ENCODE measurements around the gene LEUTX. TPM values are rescaled to one million over a fixed set of nuclear protein-coding genes. Genes with fewer than 3 reads are reported as not detected.

LEUTX gene
- total and polyA plus RNA-seq, 2 experiments from 2014 or later, result not detected

DNA sequence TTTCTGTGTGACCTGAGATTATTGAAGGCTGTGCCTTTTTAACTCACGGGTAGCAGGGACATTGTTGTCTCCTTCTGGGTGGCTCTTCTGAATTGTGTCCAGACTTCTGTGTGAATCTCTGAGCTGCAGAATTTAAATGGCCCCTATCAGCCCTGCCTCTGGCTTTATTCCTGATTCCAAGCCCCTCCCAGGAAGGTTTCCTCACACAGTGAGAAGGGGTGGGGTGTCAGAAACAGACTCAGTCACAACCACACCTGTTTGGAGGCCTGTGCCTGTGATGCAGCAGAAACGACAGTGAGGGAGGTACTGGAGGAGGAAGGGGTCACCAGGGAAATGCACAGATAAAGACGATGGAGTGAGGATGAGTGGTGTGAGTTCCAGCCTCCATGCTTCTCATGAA is 40.8 kb upstream of the LEUTX start, which contains the start of gene CLC (continued):
- no peak for TF ChIP-seq CTCF (conservative IDR thresholded peaks at IDR 0.05; ENCODE audit: low read depth in 2 of 2)

DNA sequence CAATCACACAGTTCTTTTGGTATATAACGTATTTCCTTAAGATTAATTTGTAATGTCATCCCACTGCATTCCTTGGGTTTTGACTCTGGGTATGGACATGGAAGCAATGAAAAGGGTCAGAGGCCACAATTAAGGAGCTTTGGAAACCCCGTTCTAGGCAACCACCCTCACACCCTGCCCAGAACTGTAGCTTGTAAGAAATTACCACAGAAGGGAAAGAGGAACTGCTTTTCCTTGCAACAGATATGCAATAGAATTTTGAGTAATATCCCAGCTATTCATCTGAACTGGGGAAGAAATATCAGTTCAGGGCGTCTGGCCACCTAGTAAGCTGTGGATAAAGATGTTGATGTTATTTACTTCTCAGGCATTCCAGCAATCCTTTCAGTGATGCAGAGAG is 39.8 kb upstream of the LEUTX start:
- H2AFZ ChIP-seq, result peak overlapping the region; percentile 45; the same call in 1 of the 2 replicates

DNA sequence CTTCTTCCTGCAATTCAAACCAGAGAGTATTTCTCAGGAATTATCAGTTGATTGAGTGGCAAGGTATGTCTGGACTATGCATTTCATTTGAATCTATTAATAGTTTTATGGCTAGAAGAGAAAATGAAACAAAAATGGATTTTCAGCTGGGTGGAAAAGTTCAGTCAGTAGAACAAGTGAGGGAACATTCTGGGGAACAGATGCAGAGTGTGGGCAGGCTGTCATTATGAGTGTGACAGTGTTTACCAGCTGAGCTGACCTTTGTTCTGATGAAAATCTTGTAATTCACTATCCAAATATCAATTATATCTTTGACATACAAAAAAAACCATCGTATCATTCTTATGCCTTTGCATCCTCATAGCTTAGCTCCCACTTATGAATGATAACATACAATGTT is 38.3 kb upstream of the LEUTX start:
- Mint-ChIP-seq H3K4me3 (no peak overlapping the region), H3K27me3 (ENCODE audit: insufficient read depth, low read depth, poor library complexity) (peaks cover 2% of the 10 kb centered on the region)
- ATAC-seq, result no peak
- no peak for TF ChIP-seq ZNF462 (CRISPR knock-in tag; IDR thresholded peaks at IDR 0.05)
- no peak for TF ChIP-seq NANOG (IDR thresholded peaks at IDR 0.05; ENCODE audit: borderline replicate concordance)

More for the DNA sequence above, 39.8 kb upstream of the LEUTX start:
- no peaks in the 10 kb centered on the region for H3K79me2 ChIP-seq (replicated peaks; ENCODE audit: insufficient read depth)
- Mint-ChIP-seq H3K9me3 (no peaks in the 10 kb centered on the region), H3K4me3 (no peak overlapping the region), H3K4me1 (no peaks in the 10 kb centered on the region), H3K27ac (no peak overlapping the region), H3K27me3 (ENCODE audit: insufficient read depth, low read depth, poor library complexity) (peaks cover 2% of the 10 kb centered on the region), H3K36me3 (ENCODE audit: low read depth) (no peaks in the 10 kb centered on the region)
- TF ChIP-seq, protein P1, sequence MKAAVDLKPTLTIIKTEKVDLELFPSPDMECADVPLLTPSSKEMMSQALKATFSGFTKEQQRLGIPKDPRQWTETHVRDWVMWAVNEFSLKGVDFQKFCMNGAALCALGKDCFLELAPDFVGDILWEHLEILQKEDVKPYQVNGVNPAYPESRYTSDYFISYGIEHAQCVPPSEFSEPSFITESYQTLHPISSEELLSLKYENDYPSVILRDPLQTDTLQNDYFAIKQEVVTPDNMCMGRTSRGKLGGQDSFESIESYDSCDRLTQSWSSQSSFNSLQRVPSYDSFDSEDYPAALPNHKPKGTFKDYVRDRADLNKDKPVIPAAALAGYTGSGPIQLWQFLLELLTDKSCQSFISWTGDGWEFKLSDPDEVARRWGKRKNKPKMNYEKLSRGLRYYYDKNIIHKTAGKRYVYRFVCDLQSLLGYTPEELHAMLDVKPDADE (IDR thresholded peaks at IDR 0.05), result no peak
- no peak for TF ChIP-seq CTCF (conservative IDR thresholded peaks at IDR 0.05; ENCODE audit: low read depth in 2 of 2)
- no peak overlapping the region for H3K4me3 ChIP-seq
- H3F3A ChIP-seq (replicated peaks; ENCODE audit: low read depth), result no peaks in the 10 kb centered on the region
- no peaks in the 10 kb centered on the region for H3K27me3 ChIP-seq (ENCODE audit: insufficient read depth)
- H3K27ac ChIP-seq (ENCODE audit: low read depth), result no peak overlapping the region
- no peaks in the 10 kb centered on the region for H4K20me1 ChIP-seq (replicated peaks; ENCODE audit: insufficient read depth)
- no peak overlapping the region for H3K4me2 ChIP-seq
- H3K36me3 ChIP-seq (ENCODE audit: insufficient read depth), result no peaks in the 10 kb centered on the region
- no peak for DNase-seq (ENCODE audit: low spot score)
- no peak for ATAC-seq
- H3K9me2 ChIP-seq (ENCODE audit: insufficient read depth), result no peaks in the 10 kb centered on the region
- H3K4me1 ChIP-seq (ENCODE audit: insufficient read depth), result 0 out of 2 replicates have a peak, but pooled peaks cover 12% of the 10 kb centered on the region

More for the DNA sequence above, 38.3 kb upstream of the LEUTX start:
- Histone ChIP-seq H3K4me1 (ENCODE audit: insufficient read depth) (0 out of 2 replicates have a peak, but pooled peaks cover 12% of the 10 kb centered on the region), H4K20me1 (replicated peaks; ENCODE audit: insufficient read depth) (no peaks in the 10 kb centered on the region), H3K79me2 (replicated peaks; ENCODE audit: insufficient read depth) (no peaks in the 10 kb centered on the region), H3K27ac (ENCODE audit: low read depth) (no peak overlapping the region), H3K4me2 (no peak overlapping the region), H3K4me3 (no peak overlapping the region), H3F3A (replicated peaks; ENCODE audit: low read depth) (no peaks in the 10 kb centered on the region), H3K9me2 (ENCODE audit: insufficient read depth) (no peaks in the 10 kb centered on the region), H3K36me3 (ENCODE audit: insufficient read depth) (no peaks in the 10 kb centered on the region), H3K27me3 (ENCODE audit: insufficient read depth) (no peaks in the 10 kb centered on the region), H2AFZ (no peak overlapping the region)
- Mint-ChIP-seq H3K36me3 (ENCODE audit: low read depth) (no peaks in the 10 kb centered on the region), H3K27ac (no peak overlapping the region), H3K9me3 (no peaks in the 10 kb centered on the region), H3K4me1 (no peaks in the 10 kb centered on the region)
- DNase-seq (ENCODE audit: low spot score), result no peak
